SK-N-SH (cell line): Measurements from ENCODE around the gene PKNOX1. TPM values are rescaled to one million over a fixed set of nuclear protein-coding genes. Genes with fewer than 3 reads are reported as not detected.
"Not testable (repeated sequence)": the region's sequence is repeated elsewhere in the genome, so short reads cannot be mapped to it uniquely, and the experiment has no call there.

Experiments used
- CTCF ChIA-PET: fragments of 300-600, 350-600 bp; formaldehyde crosslinking; extraction: SDS; loops from one replicate; lab custom pipeline; 2021; lab: Yijun Ruan, JAX
- POLR2A ChIA-PET: fragments of 350-600 bp; sonication (Branson Sonifier 250); formaldehyde crosslinking; extraction: SDS; loops from one replicate; lab custom pipeline; 2020; ENCODE audit warnings: antibody characterized with exemption, inconsistent platforms; lab: Yijun Ruan, JAX
- DNase-seq: peaks from one replicate; pipeline ENCODE4 v3.0.0; 2012
- H2AFZ ChIP-seq: fragments of 200-600 bp; sonication (generic); 2 replicates; pipeline ENCODE4 v1.8.1; 2016; ENCODE audit warnings: antibody characterized with exemption, mild to moderate bottlenecking, low read depth
- H3F3A ChIP-seq: fragments of 200-600 bp; sonication (generic); replicated peaks from 2 replicates; pipeline ENCODE3; 2016; ENCODE audit warnings: antibody characterized with exemption, mild to moderate bottlenecking; ENCODE audit not compliant: insufficient read depth
- H3K27ac ChIP-seq, 2 experiments: fragments of 200-500 bp in 1 of 2; fragments of 200-600 bp in 1 of 2; sonication (Bioruptor generic) in 1 of 2; sonication (generic), shearing (Covaris generic) in 1 of 2; 2 replicates each; pipeline versions ENCODE4 v1.5.1 to v1.6.1; 2014 to 2016; ENCODE audit warnings: low read depth in 2 of 2, inconsistent platforms in 1 of 2, low read length in 1 of 2, mild to moderate bottlenecking in 1 of 2, mixed read lengths in 1 of 2
- H3K27me3 ChIP-seq: fragments of 200-600 bp; sonication (generic), shearing (Covaris generic); 2 replicates; pipeline ENCODE4 v1.6.1; 2016; ENCODE audit warnings: mixed run types; ENCODE audit not compliant: insufficient read depth
- H3K36me3 ChIP-seq, 2 experiments: fragments of 200-500 bp in 1 of 2; fragments of 200-600 bp in 1 of 2; sonication (Bioruptor generic) in 1 of 2; sonication (generic) in 1 of 2; replicated peaks in 1 of 2; 2 replicates each; pipeline versions ENCODE3 to v1.5.1; 2014 to 2016; ENCODE audit warnings: low read length in 1 of 2, mild to moderate bottlenecking in 1 of 2; ENCODE audit not compliant: insufficient read depth in 2 of 2, control insufficient read depth in 1 of 2
- H3K4me1 ChIP-seq, 2 experiments: fragments of 200-500 bp in 1 of 2; fragments of 200-600 bp in 1 of 2; sonication (Bioruptor generic) in 1 of 2; sonication (generic), shearing (Covaris generic) in 1 of 2; 2 replicates each; pipeline versions ENCODE4 v1.5.1 to v1.6.1; 2014 to 2016; ENCODE audit warnings: low read depth in 1 of 2, low read length in 1 of 2, mixed run types in 1 of 2; ENCODE audit not compliant: insufficient read depth in 2 of 2, control insufficient read depth in 1 of 2
- H3K4me2 ChIP-seq: fragments of 200-600 bp; sonication (generic), shearing (Covaris generic); 2 replicates; pipeline ENCODE4 v1.6.1; 2017; ENCODE audit warnings: mixed run types
- H3K4me3 ChIP-seq, 2 experiments: fragments of 200-500 bp in 1 of 2; fragments of 200-600 bp in 1 of 2; sonication (Bioruptor generic) in 1 of 2; sonication (generic), shearing (Covaris generic) in 1 of 2; 2 replicates each; pipeline versions ENCODE4 v1.5.1 to v1.8.1; 2014 to 2016; ENCODE audit warnings: low read depth in 2 of 2, inconsistent platforms in 1 of 2, low read length in 1 of 2, mild to moderate bottlenecking in 1 of 2, mixed read lengths in 1 of 2, moderate library complexity in 1 of 2
- H3K79me2 ChIP-seq: fragments of 200-600 bp; sonication (generic); 2 replicates; pipeline ENCODE4 v1.8.1; 2017; ENCODE audit warnings: mild to moderate bottlenecking; ENCODE audit not compliant: insufficient read depth
- H3K9ac ChIP-seq: fragments of 200-600 bp; sonication (generic); 2 replicates; pipeline ENCODE4 v1.6.1; 2017; ENCODE audit warnings: mixed run types
- H3K9me2 ChIP-seq: fragments of 200-600 bp; sonication (generic); 2 replicates; pipeline ENCODE4 v1.6.1; 2017; ENCODE audit warnings: mixed run types
- H3K9me3 ChIP-seq: fragments of 200-600 bp; sonication (generic); 2 replicates; pipeline ENCODE4 v1.6.1; 2017; ENCODE audit warnings: mixed run types, mild to moderate bottlenecking, moderate library complexity
- H4K20me1 ChIP-seq: fragments of 200-600 bp; sonication (generic); 2 replicates; pipeline ENCODE4 v1.6.1; 2017; ENCODE audit warnings: mild to moderate bottlenecking, mixed run types; ENCODE audit not compliant: insufficient read depth
- WGBS: methylation state at CpG from one replicate; pipeline ENCODE4 v1.1.6; 2017; ENCODE audit warnings: low lambda C conversion rate; 5-methylcytosine and 5-hydroxymethylcytosine counted together
- polyA plus RNA-seq, 3 experiments: library from polyadenylated mRNA; depleted of rRNA; stranded (reverse); fragments of >200 nt; gene quantifications; 2 replicates each; pipeline ENCODE4 v1.2.3, GENCODE V29; 2012

The PKNOX1 gene
- polyA plus RNA-seq, 1 of the 3 experiments (the other 2 are of a cell fraction), result 21.7 TPM

- H3K4me1 ChIP-seq, POLR2A ChIA-PET, CTCF ChIA-PET, H3K9me2 ChIP-seq, H3K27me3 ChIP-seq, H3K9me3 ChIP-seq, H3K4me2 ChIP-seq, H3K79me2 ChIP-seq, H2AFZ ChIP-seq, H3K9ac ChIP-seq, H3K27ac ChIP-seq, H3K36me3 ChIP-seq, H3F3A ChIP-seq, H3K4me3 ChIP-seq, DNase-seq, H4K20me1 ChIP-seq: not testable (repeated sequence)
- WGBS, result no CpG with 5 or more reads among the region's 74 CpGs
These were observed 100.2 kb downstream of the PKNOX1 start for GRCh38 chr21:43074401-43075169.

- H3K36me3 ChIP-seq, H3K9me3 ChIP-seq, H3K9ac ChIP-seq, H4K20me1 ChIP-seq, DNase-seq, H3F3A ChIP-seq, H2AFZ ChIP-seq, H3K79me2 ChIP-seq, CTCF ChIA-PET, H3K27me3 ChIP-seq, H3K27ac ChIP-seq, H3K4me3 ChIP-seq, H3K4me2 ChIP-seq, POLR2A ChIA-PET, H3K9me2 ChIP-seq, H3K4me1 ChIP-seq: not testable (repeated sequence)
- no CpG with 5 or more reads among the region's 84 CpGs for WGBS
These were observed 101.0 kb downstream of the PKNOX1 start, which contains the start of gene CBS for GRCh38 chr21:43075170-43076022. Gene CBS (minus strand): TSS chr21:43075835. CDS start chr21:43072193, 3,642 bp downstream.

- no CpG with 5 or more reads among the region's 77 CpGs for WGBS
- CTCF ChIA-PET, result not testable (repeated sequence)
These were observed 101.8 kb downstream of the PKNOX1 start for GRCh38 chr21:43076023-43076637.

GRCh38 chr21:43076643-43077042 is 102.3 kb downstream of the PKNOX1 start:
- no CpG with 5 or more reads among the region's 28 CpGs for WGBS
- CTCF ChIA-PET, H4K20me1 ChIP-seq, POLR2A ChIA-PET, H3K9me2 ChIP-seq, H3K27ac ChIP-seq, H3K36me3 ChIP-seq, H3K27me3 ChIP-seq, H3K4me1 ChIP-seq, H3K9ac ChIP-seq, H3K9me3 ChIP-seq, H3K79me2 ChIP-seq, H2AFZ ChIP-seq, H3K4me2 ChIP-seq, DNase-seq, H3K4me3 ChIP-seq, H3F3A ChIP-seq: not testable (repeated sequence)

More at GRCh38 chr21:43076023-43076637, 101.8 kb downstream of the PKNOX1 start:
- DNase-seq, H3K9ac ChIP-seq, H3K9me3 ChIP-seq, H3K9me2 ChIP-seq, H4K20me1 ChIP-seq, H3K27me3 ChIP-seq, H3K79me2 ChIP-seq, H3K27ac ChIP-seq, H3K4me3 ChIP-seq, H3K4me2 ChIP-seq, POLR2A ChIA-PET, H2AFZ ChIP-seq, H3F3A ChIP-seq, H3K4me1 ChIP-seq, H3K36me3 ChIP-seq: not testable (repeated sequence)

GRCh38 chr21:43082587-43083300 is 108.4 kb downstream of the PKNOX1 start:
- CTCF ChIA-PET, H3K79me2 ChIP-seq, H3F3A ChIP-seq, H3K4me1 ChIP-seq, POLR2A ChIA-PET, H3K4me2 ChIP-seq, H2AFZ ChIP-seq, H4K20me1 ChIP-seq, DNase-seq, H3K27ac ChIP-seq, H3K36me3 ChIP-seq, H3K27me3 ChIP-seq, H3K4me3 ChIP-seq, H3K9me3 ChIP-seq, H3K9ac ChIP-seq, H3K9me2 ChIP-seq: not testable (repeated sequence)
- WGBS, result no CpG with 5 or more reads among the region's 24 CpGs
